GM21423 (cell line): Measurements from ENCODE around the gene RBM28.

Experiments
- ATAC-seq: cut with Tn5 transposase; IDR thresholded peaks from one replicate; pipeline ENCODE4 v1.9.1; 2021; ENCODE audit warnings: mild to moderate bottlenecking, moderate library complexity; ENCODE audit not compliant: unreplicated experiment

The RBM28 gene

GRCh38 chr7:128343554-128344430, at the start of gene RBM28:
RBM28 (minus strand) TSS chr7:128343908; CDS start chr7:128343793, 115 bp downstream.
- ATAC-seq: peak; percentile 95

GRCh38 chr7:128392446-128393327, 49.0 kb upstream of the RBM28 start:
- no peak for ATAC-seq

- no peak for ATAC-seq
Measured at GRCh38 chr7:128391805-128392204, 48.1 kb upstream of the RBM28 start.

GRCh38 chr7:128390871-128391565, 47.3 kb upstream of the RBM28 start:
- no peak for ATAC-seq

- ATAC-seq: no peak
Measured at GRCh38 chr7:128389618-128390329, 46.1 kb upstream of the RBM28 start.

GRCh38 chr7:128389085-128389617, 45.4 kb upstream of the RBM28 start:
- ATAC-seq: no peak

- ATAC-seq: no peak
Measured at GRCh38 chr7:128388145-128388485, 44.4 kb upstream of the RBM28 start.

- ATAC-seq: peak; percentile 73
Measured at GRCh38 chr7:128387216-128388144, 43.8 kb upstream of the RBM28 start.

GRCh38 chr7:128385988-128386925, 42.5 kb upstream of the RBM28 start:
- ATAC-seq: no peak

GRCh38 chr7:128384726-128385125, 41.0 kb upstream of the RBM28 start:
- ATAC-seq: no peak

- ATAC-seq: no peak
Measured at GRCh38 chr7:128383776-128384175, 40.1 kb upstream of the RBM28 start.

- ATAC-seq: no peak
Measured at GRCh38 chr7:128381161-128381821, 37.6 kb upstream of the RBM28 start.

- no peak for ATAC-seq
Measured at GRCh38 chr7:128380483-128381106, 36.9 kb upstream of the RBM28 start.

- ATAC-seq: no peak
Measured at GRCh38 chr7:128379900-128380479, 36.3 kb upstream of the RBM28 start.

GRCh38 chr7:128378637-128379036, 34.9 kb upstream of the RBM28 start:
- ATAC-seq: no peak

GRCh38 chr7:128376077-128376476, 32.4 kb upstream of the RBM28 start:
- no peak for ATAC-seq

GRCh38 chr7:128374041-128374440, 30.3 kb upstream of the RBM28 start:
- ATAC-seq: no peak
